K562 (cell line): Measurements from ENCODE around the gene PIK3CA. TPM values are rescaled to one million over a fixed set of nuclear protein-coding genes. Genes with fewer than 3 reads are reported as not detected.

ENCODE experiments used
- ASH1L ChIP-seq: fragments of 450-650 bp; IDR thresholded peaks from 2 replicates; pipeline ENCODE4 v1.6.1; 2018; ENCODE audit warnings: borderline replicate concordance, mild to moderate bottlenecking, low read depth; ENCODE audit not compliant: partially characterized antibody
- CREM ChIP-seq: IDR thresholded peaks from 2 replicates; pipeline ENCODE4 v1.6.1; 2014; ENCODE audit warnings: antibody characterized with exemption, low read depth
- ESRRB ChIP-seq: fragments of 250-450 bp; sonication (Bioruptor Pico); IDR thresholded peaks from 2 replicates; pipeline ENCODE4 v1.5.0; 2020; ENCODE audit warnings: mild to moderate bottlenecking, moderate library complexity, borderline replicate concordance
- FOXP1 ChIP-seq: sonication (generic); formaldehyde crosslinking; IDR thresholded peaks from 2 replicates; pipeline ENCODE4 v1.8.0; 2022; ENCODE audit warnings: mild to moderate bottlenecking, missing genetic modification reagents
- GATA2 ChIP-seq: sonication (generic); formaldehyde crosslinking; IDR thresholded peaks from 2 replicates; pipeline ENCODE4 v1.4.0; 2020; ENCODE audit warnings: mild to moderate bottlenecking, missing genetic modification reagents
- HDAC3 ChIP-seq: fragments of 450-650 bp; IDR thresholded peaks from 2 replicates; pipeline ENCODE4 v1.6.1; 2018; ENCODE audit warnings: borderline replicate concordance, mild to moderate bottlenecking, moderate library complexity; ENCODE audit not compliant: partially characterized antibody
- ILF3 ChIP-seq: fragments of 450-650 bp; IDR thresholded peaks from 2 replicates; pipeline ENCODE4 v1.6.1; 2018; ENCODE audit warnings: antibody characterized with exemption, mild to moderate bottlenecking, moderate library complexity, borderline replicate concordance
- MAFG ChIP-seq: fragments of 450-650 bp; conservative IDR thresholded peaks from 2 replicates; pipeline ENCODE4 v1.6.1; 2016; ENCODE audit warnings: missing genetic modification characterization, missing compliant biosample characterization
- MCM5 ChIP-seq: fragments of 450-650 bp; IDR thresholded peaks from 2 replicates; pipeline ENCODE4 v1.6.1; 2016; ENCODE audit warnings: low read depth
- NFYB ChIP-seq: IDR thresholded peaks from 2 replicates; pipeline ENCODE4 v1.6.1; 2011; ENCODE audit warnings: mild to moderate bottlenecking, moderate library complexity; ENCODE audit not compliant: insufficient read length; ENCODE audit errors: extremely low read depth
- POLR2H ChIP-seq: IDR thresholded peaks from 2 replicates; pipeline ENCODE4 v1.6.1; 2016; ENCODE audit warnings: missing genetic modification characterization, low read depth, mild to moderate bottlenecking, control low read depth, missing compliant biosample characterization, moderate library complexity
- PPARD ChIP-seq: fragments of 250-450 bp; sonication (Bioruptor Pico); IDR thresholded peaks from 2 replicates; pipeline ENCODE4 v1.8.0; 2022; ENCODE audit warnings: inconsistent platforms, mild to moderate bottlenecking, moderate library complexity
- RFX1 ChIP-seq: fragments of 450-650 bp; IDR thresholded peaks from 2 replicates; pipeline ENCODE4 v1.6.1; 2016; ENCODE audit warnings: mild to moderate bottlenecking, moderate library complexity
- SAFB2 ChIP-seq: fragments of 200-400 bp; formaldehyde crosslinking; IDR thresholded peaks from 2 replicates; pipeline ENCODE4 v1.6.1; 2018; ENCODE audit warnings: borderline replicate concordance, low read length, low read depth, moderate library complexity; ENCODE audit not compliant: severe bottlenecking
- SMAD4 ChIP-seq: fragments of 250-450 bp; sonication (Bioruptor Pico); conservative IDR thresholded peaks from 2 replicates; pipeline ENCODE4 v1.8.0; 2021; ENCODE audit warnings: inconsistent platforms, mild to moderate bottlenecking, moderate library complexity
- STAT5A ChIP-seq: IDR thresholded peaks from 2 replicates; pipeline ENCODE4 v1.6.1; 2012; ENCODE audit warnings: low read length, inconsistent platforms, borderline replicate concordance
- STAT5B ChIP-seq: fragments of 250-450 bp; sonication (Bioruptor Pico); IDR thresholded peaks from 2 replicates; pipeline ENCODE4 v1.8.0; 2021; ENCODE audit warnings: mild to moderate bottlenecking, inconsistent platforms
- TSC22D4 ChIP-seq: fragments of 450-650 bp; IDR thresholded peaks from 2 replicates; pipeline ENCODE4 v1.6.1; 2016; ENCODE audit warnings: missing genetic modification characterization, missing biosample characterization, control low read depth
- XRCC3 ChIP-seq: fragments of 450-650 bp; IDR thresholded peaks from 2 replicates; pipeline ENCODE4 v1.6.1; 2017; ENCODE audit warnings: mild to moderate bottlenecking, moderate library complexity
- ZNF23 ChIP-seq: fragments of 250-450 bp; sonication (Bioruptor Pico); IDR thresholded peaks from 2 replicates; pipeline ENCODE4 v1.4.0; 2020; ENCODE audit warnings: mild to moderate bottlenecking
- ZNF316 ChIP-seq: fragments of 450-650 bp; IDR thresholded peaks from 2 replicates; pipeline ENCODE4 v1.6.1; 2016
- ZNF668 ChIP-seq: fragments of 250-450 bp; sonication (Bioruptor Pico); IDR thresholded peaks from 2 replicates; pipeline ENCODE4 v1.8.0; 2022; ENCODE audit warnings: mild to moderate bottlenecking, inconsistent platforms
- ZNF766 ChIP-seq: fragments of 200-800 bp; sonication (Bioruptor generic); conservative IDR thresholded peaks from 2 replicates; pipeline ENCODE4 v1.6.1; 2016; ENCODE audit warnings: missing genetic modification characterization, missing compliant biosample characterization
- ZNF778 ChIP-seq: fragments of 450-650 bp; formaldehyde crosslinking; IDR thresholded peaks from 2 replicates; pipeline ENCODE4 v1.4.0; 2020; ENCODE audit warnings: mild to moderate bottlenecking, moderate library complexity
- polyA plus RNA-seq, 8 experiments: library from polyadenylated mRNA; depleted of rRNA in 4 of 8; stranded (reverse) in 5 of 8; unstranded in 3 of 8; fragments of >200 nt; fragmentation: Nextera tagmentation in 2 of 8; fragmentation: Illumina TruSeq in 1 of 8; extraction: Ambion mirVana in 2 of 8; extraction: Trizol in 1 of 8; gene quantifications; 2 replicates each; pipeline versions ENCODE4 v1.2.1 to v1.2.3, GENCODE V29; 2011 to 2014; ENCODE audit warnings: inconsistent platforms in 1 of 8, missing spikeins in 1 of 8
- total RNA-seq, 7 experiments: library from RNA; depleted of rRNA in 6 of 7; stranded (reverse); fragments of >200 nt in 6 of 7; fragmentation: Illumina TruSeq in 2 of 7; extraction: Trizol in 2 of 7; gene quantifications; 2 replicates each; pipeline versions ENCODE4 v1.2.1 to v1.2.3, GENCODE V29; 2011 to 2021; ENCODE audit warnings: low replicate concordance in 1 of 7
- TF ChIP-seq, protein P1 (sequence below): sonication (generic); formaldehyde crosslinking; IDR thresholded peaks from 2 replicates; pipeline ENCODE4 v1.8.1; 2023; ENCODE audit warnings: mild to moderate bottlenecking, missing genetic modification reagents
- TF ChIP-seq, protein P2 (sequence below), 2 experiments: fragments of 150-350 bp in 1 of 2; IDR thresholded peaks; 2 replicates each; pipeline ENCODE4 v1.6.1; 2012 to 2016; ENCODE audit warnings: low read depth in 2 of 2, low read length in 2 of 2, mild to moderate bottlenecking in 1 of 2, moderate library complexity in 1 of 2

The PIK3CA gene
- total and polyA plus RNA-seq, 9 of the 15 experiments (the other 6 are each of a cell fraction or from before 2014, with no cell fraction given): 3.8 to 19.4 (median 10.8) TPM

DNA sequence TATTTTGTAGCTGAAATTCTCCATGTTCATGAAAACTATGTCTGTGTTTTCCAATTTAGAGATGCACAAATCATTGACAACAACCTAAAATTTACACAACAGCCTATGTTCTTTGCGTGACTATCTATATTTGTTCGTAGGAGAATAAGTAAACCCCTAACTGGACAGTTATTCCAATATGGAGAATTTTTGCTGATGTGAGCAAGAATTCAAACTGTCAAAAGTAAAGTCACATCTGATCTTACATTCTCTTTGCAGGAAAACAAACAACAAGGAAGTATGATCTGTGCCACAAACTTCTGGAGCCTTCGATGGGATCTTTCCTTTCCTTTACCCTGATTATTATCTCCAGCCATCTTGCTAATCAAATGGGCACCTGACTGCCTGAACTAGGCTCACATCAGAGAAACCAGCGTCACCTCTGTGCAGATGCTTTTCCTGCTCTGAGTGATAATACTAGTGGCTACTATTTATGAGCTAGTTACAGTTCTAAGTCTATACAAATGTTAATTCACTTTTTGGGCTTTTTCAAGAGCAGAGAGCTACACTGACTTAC, 121.1 kb downstream of the PIK3CA start (continued):
- TF ChIP-seq POLR2H (tag) (no peak), STAT5B (CRISPR knock-in tag) (no peak), CREM (no peak), STAT5A (no peak), ILF3 (no peak), ZNF778 (no peak), TSC22D4 (tag) (no peak), ZNF316 (peak; percentile 98), MCM5 (no peak), SMAD4 (CRISPR knock-in tag) (0 out of 2 replicates have a peak, but pooled peaks have one; percentile 48), ESRRB (CRISPR knock-in tag) (no peak), ZNF668 (no peak), GATA2 (CRISPR knock-in tag) (0 out of 2 replicates have a peak, but pooled peaks have one; percentile 25), MAFG (tag) (peak; percentile 93), PPARD (CRISPR knock-in tag) (no peak), SAFB2 (no peak), XRCC3 (no peak), NFYB (no peak), FOXP1 (CRISPR knock-in tag) (no peak), HDAC3 (no peak), RFX1 (no peak), ZNF766 (CRISPR knock-in tag) (0 out of 2 replicates have a peak, but pooled peaks have one; percentile 14), ZNF23 (CRISPR knock-in tag) (no peak), ASH1L (no peak)
- TF ChIP-seq, protein P1, sequence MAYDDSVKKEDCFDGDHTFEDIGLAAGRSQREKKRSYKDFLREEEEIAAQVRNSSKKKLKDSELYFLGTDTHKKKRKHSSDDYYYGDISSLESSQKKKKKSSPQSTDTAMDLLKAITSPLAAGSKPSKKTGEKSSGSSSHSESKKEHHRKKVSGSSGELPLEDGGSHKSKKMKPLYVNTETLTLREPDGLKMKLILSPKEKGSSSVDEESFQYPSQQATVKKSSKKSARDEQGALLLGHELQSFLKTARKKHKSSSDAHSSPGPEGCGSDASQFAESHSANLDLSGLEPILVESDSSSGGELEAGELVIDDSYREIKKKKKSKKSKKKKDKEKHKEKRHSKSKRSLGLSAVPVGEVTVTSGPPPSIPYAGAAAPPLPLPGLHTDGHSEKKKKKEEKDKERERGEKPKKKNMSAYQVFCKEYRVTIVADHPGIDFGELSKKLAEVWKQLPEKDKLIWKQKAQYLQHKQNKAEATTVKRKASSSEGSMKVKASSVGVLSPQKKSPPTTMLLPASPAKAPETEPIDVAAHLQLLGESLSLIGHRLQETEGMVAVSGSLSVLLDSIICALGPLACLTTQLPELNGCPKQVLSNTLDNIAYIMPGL (CRISPR knock-in tag): no peak
- TF ChIP-seq, protein P2, sequence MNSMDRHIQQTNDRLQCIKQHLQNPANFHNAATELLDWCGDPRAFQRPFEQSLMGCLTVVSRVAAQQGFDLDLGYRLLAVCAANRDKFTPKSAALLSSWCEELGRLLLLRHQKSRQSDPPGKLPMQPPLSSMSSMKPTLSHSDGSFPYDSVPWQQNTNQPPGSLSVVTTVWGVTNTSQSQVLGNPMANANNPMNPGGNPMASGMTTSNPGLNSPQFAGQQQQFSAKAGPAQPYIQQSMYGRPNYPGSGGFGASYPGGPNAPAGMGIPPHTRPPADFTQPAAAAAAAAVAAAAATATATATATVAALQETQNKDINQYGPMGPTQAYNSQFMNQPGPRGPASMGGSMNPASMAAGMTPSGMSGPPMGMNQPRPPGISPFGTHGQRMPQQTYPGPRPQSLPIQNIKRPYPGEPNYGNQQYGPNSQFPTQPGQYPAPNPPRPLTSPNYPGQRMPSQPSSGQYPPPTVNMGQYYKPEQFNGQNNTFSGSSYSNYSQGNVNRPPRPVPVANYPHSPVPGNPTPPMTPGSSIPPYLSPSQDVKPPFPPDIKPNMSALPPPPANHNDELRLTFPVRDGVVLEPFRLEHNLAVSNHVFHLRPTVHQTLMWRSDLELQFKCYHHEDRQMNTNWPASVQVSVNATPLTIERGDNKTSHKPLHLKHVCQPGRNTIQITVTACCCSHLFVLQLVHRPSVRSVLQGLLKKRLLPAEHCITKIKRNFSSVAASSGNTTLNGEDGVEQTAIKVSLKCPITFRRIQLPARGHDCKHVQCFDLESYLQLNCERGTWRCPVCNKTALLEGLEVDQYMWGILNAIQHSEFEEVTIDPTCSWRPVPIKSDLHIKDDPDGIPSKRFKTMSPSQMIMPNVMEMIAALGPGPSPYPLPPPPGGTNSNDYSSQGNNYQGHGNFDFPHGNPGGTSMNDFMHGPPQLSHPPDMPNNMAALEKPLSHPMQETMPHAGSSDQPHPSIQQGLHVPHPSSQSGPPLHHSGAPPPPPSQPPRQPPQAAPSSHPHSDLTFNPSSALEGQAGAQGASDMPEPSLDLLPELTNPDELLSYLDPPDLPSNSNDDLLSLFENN (IDR thresholded peaks at IDR 0.05; ENCODE audit: low read depth in 2 of 2, low read length in 2 of 2): no peak
